Spinal cord (tissue), 10 donors: ENCODE measurements around the gene PRPSAP2. TPM values are rescaled to one million over a fixed set of nuclear protein-coding genes. Genes with fewer than 3 reads are reported as not detected.

ENCODE experiments used
- DNase-seq, 6 donors: peaks; one replicate each; pipeline versions ENCODE4 v3.0.0 to v3.0.0-alpha.2; 2013 to 2015; ENCODE audit warnings: low spot score in 6 of 6, low read depth in 4 of 6
- H3K27ac ChIP-seq: one replicate; pipeline ENCODE4 v1.5.1; 2013; ENCODE audit warnings: low read depth, low read length, control low read depth
- H3K27me3 ChIP-seq: one replicate; pipeline ENCODE4 v1.6.1; 2013; ENCODE audit warnings: low read length; ENCODE audit not compliant: control insufficient read depth, insufficient read depth
- H3K36me3 ChIP-seq: one replicate; pipeline ENCODE4 v1.6.1; 2013; ENCODE audit warnings: low read length; ENCODE audit not compliant: control insufficient read depth, insufficient read depth
- H3K4me1 ChIP-seq: one replicate; pipeline ENCODE4 v1.6.1; 2013; ENCODE audit warnings: low read length; ENCODE audit not compliant: control insufficient read depth, insufficient read depth
- H3K4me3 ChIP-seq: one replicate; pipeline ENCODE4 v1.5.1; 2013; ENCODE audit warnings: low read depth, low read length, control low read depth
- H3K9me3 ChIP-seq: one replicate; pipeline ENCODE4 v1.6.1; 2013; ENCODE audit warnings: low read length; ENCODE audit not compliant: control insufficient read depth, insufficient read depth
- WGBS: methylation state at CpG from one replicate; pipeline ENCODE4 v1.1.5; 2013; ENCODE audit warnings: missing lambda C conversion rate; ENCODE audit not compliant: insufficient coverage; 5-methylcytosine and 5-hydroxymethylcytosine counted together
- polyA plus RNA-seq, 2 donors: library from polyadenylated mRNA; unstranded; fragments of 120-200 nt; gene quantifications; one replicate each; pipeline ENCODE4 v1.2.1, GENCODE V29; 2013; ENCODE audit not compliant: insufficient read length in 2 of 2
- small RNA-seq: library from RNA; depleted of rRNA; stranded (forward); fragments of <200 nt; gene quantifications from one replicate; pipeline ENCODE3, GENCODE V24; 2014; ENCODE audit warnings: low replicate concordance
- total RNA-seq, 2 donors: library from RNA; depleted of rRNA in 1 of 2; stranded (reverse); fragments of 120-200 nt in 1 of 2; fragments of >200 nt in 1 of 2; gene quantifications; one replicate each; pipeline versions ENCODE4 v1.2.3 to v1.2.4, GENCODE V29; 2013 to 2014
- donor health status: healthy.

The PRPSAP2 gene
- total and polyA plus RNA-seq, 4 donors: 62.2 to 96.1 (median 75.3) TPM

- Histone ChIP-seq H3K4me3 (no peak overlapping the region), H3K9me3 (no peaks in the 10 kb centered on the region), H3K27ac (no peak overlapping the region), H3K36me3 (peaks cover 24% of the 10 kb centered on the region), H3K4me1 (peaks cover under 1% of the 10 kb centered on the region), H3K27me3 (no peaks in the 10 kb centered on the region)
- no peak for DNase-seq
- 96% methylated on average over 9 of the region's 10 CpGs for WGBS
Observed at GRCh38 chr17:18974407-18975149, 116.6 kb downstream of the PRPSAP2 start.

- Histone ChIP-seq H3K27me3 (no peaks in the 10 kb centered on the region), H3K9me3 (no peaks in the 10 kb centered on the region), H3K36me3 (peaks cover 24% of the 10 kb centered on the region), H3K4me1 (no peaks in the 10 kb centered on the region), H3K4me3 (no peak overlapping the region), H3K27ac (no peak overlapping the region)
- 93% methylated on average over 13 of the region's 13 CpGs for whole genome bisulfite sequencing
- DNase-seq: no peak
Observed at GRCh38 chr17:18975597-18975996, 117.7 kb downstream of the PRPSAP2 start.

- H3K27ac ChIP-seq: no peak overlapping the region
- H3K4me3 ChIP-seq: no peak overlapping the region
- no peaks in the 10 kb centered on the region for H3K27me3 ChIP-seq
- H3K9me3 ChIP-seq: no peaks in the 10 kb centered on the region
- no peaks in the 10 kb centered on the region for H3K4me1 ChIP-seq
- DNase-seq: no peak
- 71% methylated on average over 3 of the region's 4 CpGs for WGBS
- peaks cover 21% of the 10 kb centered on the region for H3K36me3 ChIP-seq
Observed at GRCh38 chr17:18976201-18976600, 118.3 kb downstream of the PRPSAP2 start.

- no peak overlapping the region for H3K27ac ChIP-seq
- no peaks in the 10 kb centered on the region for H3K27me3 ChIP-seq
- 90% methylated on average over 4 of the region's 4 CpGs for WGBS
- peaks cover 16% of the 10 kb centered on the region for H3K36me3 ChIP-seq
- no peaks in the 10 kb centered on the region for H3K4me1 ChIP-seq
- H3K4me3 ChIP-seq: no peak overlapping the region
- no peak for DNase-seq
- H3K9me3 ChIP-seq: no peaks in the 10 kb centered on the region
Observed at GRCh38 chr17:18977021-18977420, 119.1 kb downstream of the PRPSAP2 start.

- no peaks in the 10 kb centered on the region for H3K27me3 ChIP-seq
- 86% methylated on average over 19 of the region's 19 CpGs for WGBS
Observed at GRCh38 chr17:18977646-18978045, 119.7 kb downstream of the PRPSAP2 start.

GRCh38 chr17:18978050-18978449 is 120.1 kb downstream of the PRPSAP2 start:
- H3K4me1 ChIP-seq: no peaks in the 10 kb centered on the region
- no peak overlapping the region for H3K27ac ChIP-seq
- H3K9me3 ChIP-seq: no peaks in the 10 kb centered on the region
- no peaks in the 10 kb centered on the region for H3K27me3 ChIP-seq
- no peak for DNase-seq
- H3K36me3 ChIP-seq: peaks cover 18% of the 10 kb centered on the region
- no peak overlapping the region for H3K4me3 ChIP-seq
- WGBS: 91% methylated on average over 13 of the region's 13 CpGs

More at GRCh38 chr17:18977646-18978045, 119.7 kb downstream of the PRPSAP2 start:
- no peaks in the 10 kb centered on the region for H3K4me1 ChIP-seq
- H3K36me3 ChIP-seq: peaks cover 18% of the 10 kb centered on the region
- no peak for DNase-seq
- H3K9me3 ChIP-seq: no peaks in the 10 kb centered on the region
- no peak overlapping the region for H3K4me3 ChIP-seq
- H3K27ac ChIP-seq: no peak overlapping the region

GRCh38 chr17:18978655-18979054 is 120.7 kb downstream of the PRPSAP2 start:
- no peak overlapping the region for H3K27ac ChIP-seq
- H3K9me3 ChIP-seq: no peaks in the 10 kb centered on the region
- H3K4me1 ChIP-seq: no peaks in the 10 kb centered on the region
- no peak overlapping the region for H3K4me3 ChIP-seq
- H3K36me3 ChIP-seq: peaks cover 18% of the 10 kb centered on the region
- H3K27me3 ChIP-seq: no peaks in the 10 kb centered on the region
- WGBS: 92% methylated on average over 9 of the region's 17 CpGs
- no peak for DNase-seq

Small RNA genes lying within 50 kb of the gene (small RNA-seq; reads per million reads assigned to genes)
- not detected for gene RF00324

Other genes starting within 250 kb of the PRPSAP2 start
- gene TBC1D28, start 213.7 kb upstream of the PRPSAP2 start, total RNA-seq: not detected
- gene TBC1D28, start 213.7 kb upstream of the PRPSAP2 start, polyA plus RNA-seq: not detected
- gene FOXO3B, start 175.8 kb upstream of the PRPSAP2 start, total RNA-seq: 1 to 10 TPM; 4.3 to 5.3 TPM
- 1 to 10 TPM; 2.9 to 3.3 TPM for gene FOXO3B, start 175.8 kb upstream of the PRPSAP2 start, polyA plus RNA-seq
- under 1 TPM; 0.22 to 0.40 TPM for gene FBXW10, start 114.1 kb upstream of the PRPSAP2 start, total RNA-seq
- under 1 TPM; 0.51 to 0.71 TPM for gene FBXW10, start 114.1 kb upstream of the PRPSAP2 start, polyA plus RNA-seq
- 10 to 100 TPM; 34.1 to 52.1 TPM for gene TVP23B, start 76.9 kb upstream of the PRPSAP2 start, total RNA-seq
- 10 to 100 TPM; 24.2 to 30.5 TPM for gene TVP23B, start 76.9 kb upstream of the PRPSAP2 start, polyA plus RNA-seq
- gene SLC5A10, start 94.0 kb downstream of the PRPSAP2 start, total RNA-seq: not detected
- gene SLC5A10, start 94.0 kb downstream of the PRPSAP2 start, polyA plus RNA-seq: under 1 TPM; 0.13 to 0.51 TPM
- gene FAM83G, start 146.6 kb downstream of the PRPSAP2 start, total RNA-seq: 1 to 10 TPM; 1.2 TPM
- gene FAM83G, start 146.6 kb downstream of the PRPSAP2 start, polyA plus RNA-seq: 1 to 10 TPM; 2.0 to 2.1 TPM
- gene GRAP, start 188.8 kb downstream of the PRPSAP2 start, total RNA-seq: 1 to 10 TPM; 3.7 to 5.1 TPM
- 1 to 10 TPM; 5.5 to 6.5 TPM for gene GRAP, start 188.8 kb downstream of the PRPSAP2 start, polyA plus RNA-seq